Astrocyte (in vitro differentiated cells and primary cell): ENCODE measurements around the gene SNX15.

Experiments used
- EZH2 ChIP-seq: IDR thresholded peaks from 2 replicates; pipeline ENCODE4 v1.6.1; 2012; ENCODE audit warnings: mild to moderate bottlenecking, low read length, inconsistent platforms; ENCODE audit not compliant: insufficient read depth
- TF ChIP-seq, protein P1 (sequence below): IDR thresholded peaks from 2 replicates; pipeline ENCODE4 v1.5.1; 2011; ENCODE audit warnings: low read depth, mild to moderate bottlenecking, inconsistent platforms, low read length, moderate library complexity; ENCODE audit not compliant: insufficient read depth

DNA sequence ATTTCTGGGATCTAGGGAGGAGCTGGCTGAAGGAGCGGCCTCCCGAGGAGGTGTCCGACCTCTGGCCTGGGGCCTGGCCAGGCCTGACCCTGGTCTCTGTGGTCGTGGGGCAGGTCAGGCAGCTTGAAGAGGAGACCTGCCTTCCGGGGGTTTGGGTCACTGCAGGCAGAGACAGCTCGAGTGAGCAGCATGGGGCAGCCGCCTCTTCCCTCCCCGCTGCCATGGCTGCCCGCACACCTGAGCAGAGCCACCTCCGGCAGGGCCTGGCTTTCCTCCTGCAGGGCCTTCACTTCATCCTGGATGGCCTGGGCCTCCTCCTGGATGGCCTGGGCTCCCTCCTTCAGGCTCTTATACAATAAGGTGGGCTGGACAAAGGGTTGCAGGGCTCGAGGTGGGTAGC lies 39.1 kb downstream of the SNX15 start:
- TF ChIP-seq, protein P1, sequence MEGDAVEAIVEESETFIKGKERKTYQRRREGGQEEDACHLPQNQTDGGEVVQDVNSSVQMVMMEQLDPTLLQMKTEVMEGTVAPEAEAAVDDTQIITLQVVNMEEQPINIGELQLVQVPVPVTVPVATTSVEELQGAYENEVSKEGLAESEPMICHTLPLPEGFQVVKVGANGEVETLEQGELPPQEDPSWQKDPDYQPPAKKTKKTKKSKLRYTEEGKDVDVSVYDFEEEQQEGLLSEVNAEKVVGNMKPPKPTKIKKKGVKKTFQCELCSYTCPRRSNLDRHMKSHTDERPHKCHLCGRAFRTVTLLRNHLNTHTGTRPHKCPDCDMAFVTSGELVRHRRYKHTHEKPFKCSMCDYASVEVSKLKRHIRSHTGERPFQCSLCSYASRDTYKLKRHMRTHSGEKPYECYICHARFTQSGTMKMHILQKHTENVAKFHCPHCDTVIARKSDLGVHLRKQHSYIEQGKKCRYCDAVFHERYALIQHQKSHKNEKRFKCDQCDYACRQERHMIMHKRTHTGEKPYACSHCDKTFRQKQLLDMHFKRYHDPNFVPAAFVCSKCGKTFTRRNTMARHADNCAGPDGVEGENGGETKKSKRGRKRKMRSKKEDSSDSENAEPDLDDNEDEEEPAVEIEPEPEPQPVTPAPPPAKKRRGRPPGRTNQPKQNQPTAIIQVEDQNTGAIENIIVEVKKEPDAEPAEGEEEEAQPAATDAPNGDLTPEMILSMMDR = no peak
- no peak for TF ChIP-seq EZH2
